HG03139 (cell line): ENCODE data around the gene ROGDI.

Experiments used
- ATAC-seq: cut with Tn5 transposase; IDR thresholded peaks from one replicate; pipeline ENCODE4 v1.9.1; 2021; ENCODE audit not compliant: unreplicated experiment

ROGDI gene

DNA sequence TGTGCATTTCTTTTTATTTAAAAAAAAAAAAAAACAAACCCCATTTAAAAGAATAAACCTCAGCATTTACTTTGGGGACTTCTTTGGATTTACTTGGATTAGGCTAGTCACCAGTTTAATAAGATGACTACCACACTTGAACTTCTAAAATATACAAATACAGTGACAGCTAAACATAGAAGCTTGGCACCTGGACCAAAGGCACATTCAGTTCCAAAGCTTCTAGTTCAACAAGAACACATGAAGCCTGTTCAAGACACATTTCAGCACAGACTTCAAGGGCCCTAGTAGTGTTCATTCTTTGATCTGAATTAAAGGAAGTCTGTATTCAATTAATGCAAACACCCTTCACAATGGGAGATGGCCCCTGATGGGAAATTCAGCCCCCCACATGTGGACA lies 11.6 kb upstream of the ROGDI start:
- ATAC-seq = no peak

DNA sequence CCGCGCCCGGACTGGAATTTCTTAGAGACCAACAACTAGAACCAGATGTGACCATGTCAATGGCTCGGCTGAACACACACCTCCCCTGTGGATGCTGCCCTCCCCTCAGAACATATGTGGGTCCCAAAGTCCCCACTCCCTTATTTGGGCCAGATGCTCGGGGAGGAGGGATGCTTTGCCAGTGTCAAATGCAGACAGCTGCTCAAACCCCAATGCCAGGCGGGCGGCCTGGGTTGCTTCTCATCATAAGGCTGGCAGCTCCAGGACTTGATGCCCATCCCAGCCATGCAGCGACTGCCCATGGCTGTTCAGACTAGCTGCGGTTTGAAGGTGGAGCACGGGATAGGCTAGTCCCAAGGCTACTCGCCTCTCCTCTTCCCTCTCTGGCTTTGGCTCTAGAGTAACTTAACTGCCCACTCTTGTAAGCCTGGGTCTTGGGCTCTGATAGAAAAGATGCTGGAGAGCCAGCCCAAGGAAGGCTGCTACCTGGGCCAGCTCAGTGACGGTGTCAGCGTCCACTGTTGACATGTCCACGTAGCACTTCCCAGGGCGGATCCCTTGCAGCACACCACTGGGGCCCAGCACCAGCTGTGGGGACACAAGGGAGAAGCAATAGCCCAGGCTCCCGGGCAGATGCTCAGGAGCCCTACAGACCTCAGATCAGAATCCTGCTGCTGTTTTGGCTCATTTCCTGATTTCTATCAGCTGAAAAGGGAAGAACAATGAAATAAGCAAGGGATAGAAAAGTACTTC lies 11.0 kb upstream of the ROGDI start:
- no peak for ATAC-seq

- no peak for ATAC-seq
Measured at GRCh38 chr16:4811773-4812172, 9.3 kb upstream of the ROGDI start.

- ATAC-seq = no peak
Measured at GRCh38 chr16:4811242-4811641, 8.8 kb upstream of the ROGDI start.

GRCh38 chr16:4806280-4806679 lies 3.8 kb upstream of the ROGDI start:
- ATAC-seq = no peak

DNA sequence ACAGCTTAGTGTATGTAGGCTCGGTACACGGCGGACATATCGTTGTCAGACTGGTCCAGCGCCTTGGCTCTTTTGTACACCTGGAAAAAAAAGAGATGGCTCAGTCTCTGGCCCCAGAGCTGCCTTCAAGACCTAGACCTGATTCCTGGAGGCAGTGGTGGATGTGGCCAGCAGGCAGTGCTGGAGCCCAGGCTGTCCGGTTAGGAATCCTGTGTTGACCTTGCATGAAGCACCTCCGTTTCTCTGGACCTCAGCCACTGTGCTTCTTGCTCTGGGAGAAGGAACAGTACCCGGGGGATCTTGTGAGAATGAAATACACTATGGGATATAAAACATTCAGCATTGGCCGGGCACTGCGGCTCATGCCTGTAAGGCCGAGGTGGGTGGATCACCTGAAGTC lies 2.8 kb upstream of the ROGDI start:
- no peak for ATAC-seq

DNA sequence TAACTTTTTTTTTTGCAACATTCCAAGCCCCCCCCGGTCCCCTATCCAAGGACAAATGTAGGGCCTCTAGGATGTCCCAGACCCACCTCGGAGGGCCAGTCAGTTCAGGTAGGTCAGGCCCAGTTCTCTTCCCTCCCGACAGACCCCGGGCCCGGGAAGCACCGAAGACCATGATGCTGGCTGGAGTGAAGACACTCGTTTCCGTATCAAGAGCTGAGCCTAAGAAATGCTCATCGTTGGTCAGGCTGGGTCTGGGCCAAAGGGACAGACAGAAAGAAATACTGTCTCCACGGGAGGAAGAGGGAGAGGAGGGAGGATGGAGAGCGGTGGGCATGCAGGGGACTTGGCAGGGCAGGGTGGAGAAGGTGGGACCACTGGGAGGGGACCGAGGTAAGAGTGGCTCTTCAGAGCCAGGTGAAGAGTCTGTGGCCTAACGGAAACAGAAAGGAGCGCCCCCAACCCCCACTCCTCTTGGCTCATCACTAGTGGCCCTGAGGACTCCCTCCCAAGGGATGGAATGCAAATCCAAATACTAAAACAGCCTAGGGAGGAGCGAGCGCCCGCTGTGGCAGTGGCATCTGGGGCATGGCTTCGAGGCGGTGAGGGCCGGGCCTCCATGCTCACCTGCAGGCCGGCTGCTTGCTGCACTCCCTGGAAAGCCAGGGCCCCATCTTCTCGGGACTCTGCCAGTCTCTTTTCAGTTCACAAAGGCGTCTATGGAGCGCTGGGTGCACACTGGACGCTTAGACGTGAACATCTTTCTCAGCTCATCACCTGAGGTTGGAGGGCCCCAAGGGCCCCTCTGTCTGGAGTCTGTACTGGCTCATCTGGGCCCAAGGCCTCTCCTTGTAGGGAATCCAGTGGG lies 1.7 kb upstream of the ROGDI start:
- ATAC-seq = no peak

GRCh38 chr16:4803401-4803844 lies 990 bp upstream of the ROGDI start:
- no peak for ATAC-seq

DNA sequence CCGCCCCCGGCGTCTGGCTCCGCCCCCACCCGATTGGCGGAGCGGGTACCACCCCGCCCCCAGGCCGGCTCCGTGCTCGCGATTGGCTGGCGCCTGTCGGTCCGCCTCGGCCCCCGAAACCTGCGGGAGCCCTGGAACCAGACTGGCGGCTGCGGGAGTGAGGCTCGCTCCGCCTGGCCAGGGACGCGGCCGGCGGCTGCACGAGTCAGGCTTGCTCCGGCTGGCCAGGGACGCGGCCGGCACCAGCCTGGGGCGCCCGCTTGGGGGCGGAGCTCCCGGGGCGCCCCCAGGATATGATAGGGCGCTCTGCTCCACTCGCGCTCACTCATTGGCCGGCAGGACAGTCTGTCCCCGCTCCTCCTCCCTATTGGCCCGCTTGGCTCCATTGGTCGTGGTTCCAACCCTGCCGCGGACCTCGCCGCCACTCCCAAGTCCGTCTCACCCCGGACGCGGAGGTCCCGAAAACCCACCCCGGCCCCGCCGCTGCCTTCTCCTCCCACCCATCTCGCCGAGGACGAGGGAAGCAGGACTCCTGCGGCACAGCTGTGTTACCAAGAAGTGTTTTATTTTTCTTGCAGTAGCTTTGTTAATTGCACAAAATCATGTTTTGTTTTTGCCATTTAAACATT lies 340 bp upstream of the ROGDI start:
- ATAC-seq = peak; percentile 85

DNA sequence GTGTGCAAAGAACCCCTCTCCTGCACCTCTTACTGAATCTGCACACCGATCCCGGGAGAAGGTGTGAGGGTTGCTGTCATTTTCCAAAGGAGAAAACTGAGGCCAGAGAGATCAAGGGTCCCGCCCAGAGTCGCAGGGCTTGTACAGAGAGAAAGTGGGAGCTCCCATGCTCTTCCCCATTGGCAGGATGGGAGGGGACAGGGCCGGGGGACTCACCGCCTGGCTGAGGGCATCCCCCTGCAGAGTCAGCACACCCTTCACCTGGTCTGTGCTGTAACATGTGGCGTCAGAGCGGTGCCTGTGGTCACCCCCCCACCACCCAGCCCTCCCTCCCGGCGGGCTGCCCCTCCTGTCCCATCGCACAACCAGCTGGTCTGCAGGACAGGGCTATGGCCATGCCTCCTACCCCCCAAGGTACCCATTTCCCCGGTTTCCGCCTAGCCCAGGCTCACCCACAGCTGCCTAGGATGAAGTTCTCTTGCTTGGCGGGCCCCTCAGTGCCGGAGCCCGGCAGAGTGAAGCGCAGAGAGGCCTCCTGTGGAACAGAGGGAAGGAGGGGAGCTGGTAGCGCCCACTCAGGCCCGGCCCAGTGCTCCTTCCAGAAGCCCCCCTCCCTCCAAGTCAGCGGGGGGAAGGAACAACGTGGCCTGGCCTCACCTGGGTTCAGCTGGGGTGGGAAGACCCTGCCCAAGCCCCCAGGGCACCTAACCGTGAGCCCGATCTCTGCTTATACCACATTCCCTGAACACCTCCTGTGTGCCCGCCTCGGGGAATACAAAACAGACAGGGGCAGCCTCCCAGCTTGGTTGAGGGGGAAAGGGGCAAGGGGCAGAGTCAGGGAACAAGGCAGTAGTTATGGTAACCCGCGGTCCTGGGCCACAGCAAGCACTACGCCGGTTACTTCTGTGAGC lies 1.1 kb downstream of the ROGDI start:
- ATAC-seq = no peak

DNA sequence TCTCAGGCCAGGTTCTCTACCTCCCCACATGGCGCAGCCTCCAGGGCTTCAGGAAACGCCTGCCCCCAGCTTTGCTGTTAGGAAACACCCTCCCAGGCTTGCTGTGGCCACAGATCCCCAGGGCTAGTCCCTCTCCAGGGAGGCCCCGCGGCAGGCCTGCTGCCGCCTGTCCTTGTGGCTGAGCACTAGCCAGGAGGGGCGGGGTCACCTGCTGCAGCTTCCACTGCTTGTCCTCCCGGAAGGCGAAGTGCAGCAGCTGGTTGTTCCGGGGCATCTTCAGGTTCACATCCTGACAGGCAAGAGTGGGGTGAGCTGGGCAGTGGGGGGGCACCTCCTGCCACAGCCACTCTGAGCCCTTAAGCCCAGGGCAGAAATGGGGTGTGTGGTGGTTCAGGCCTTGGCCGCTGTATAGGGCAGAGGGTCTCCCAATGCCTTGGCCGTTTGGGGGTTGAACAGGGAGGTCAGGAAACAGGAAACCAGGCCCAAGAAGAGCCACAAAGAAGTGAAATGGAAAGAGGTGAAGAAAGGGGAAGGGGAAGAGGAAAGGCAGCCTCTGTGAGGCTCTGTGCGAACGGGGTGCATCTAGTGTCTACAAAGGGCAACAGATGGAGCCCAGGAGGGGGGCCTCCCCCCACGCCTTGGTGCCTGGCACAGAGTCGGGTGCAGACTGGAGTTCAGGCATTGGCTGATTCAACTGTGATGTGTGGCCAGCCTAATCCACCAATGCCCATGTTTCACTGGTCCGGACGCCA lies 2.0 kb downstream of the ROGDI start:
- no peak for ATAC-seq

DNA sequence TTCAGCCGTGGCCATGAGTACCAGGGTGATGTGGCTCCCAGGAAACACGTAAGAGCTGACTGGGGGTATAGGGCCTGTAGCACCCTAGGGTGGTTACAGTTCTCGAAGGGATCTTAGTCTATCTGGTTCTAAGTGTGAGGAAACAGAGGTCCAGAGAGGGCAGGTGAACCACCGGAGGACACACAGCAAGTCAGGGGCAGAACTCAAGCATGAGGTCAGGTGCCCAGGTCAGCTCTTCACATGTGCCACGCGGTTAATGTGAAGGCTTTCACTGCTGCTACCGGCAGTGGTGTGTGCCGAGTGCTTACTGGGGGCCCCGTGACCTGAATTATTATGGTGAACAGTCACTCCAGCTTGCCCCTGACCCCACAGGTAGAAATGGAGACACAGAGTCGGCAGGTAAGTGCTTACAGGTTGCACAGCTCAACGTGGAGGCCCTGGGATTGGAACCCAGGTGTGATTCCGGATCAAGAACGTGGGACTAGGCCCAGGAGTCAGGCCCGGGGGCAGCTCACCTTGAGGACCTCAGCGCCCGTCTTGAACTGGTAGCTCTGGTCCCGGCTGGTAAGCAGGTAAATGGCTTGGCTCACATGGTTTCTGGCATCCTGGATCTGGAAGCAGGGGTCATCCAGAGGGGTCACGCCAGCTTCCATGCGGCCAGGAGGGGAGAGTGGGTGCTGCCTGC lies 3.1 kb downstream of the ROGDI start:
- ATAC-seq = no peak

DNA sequence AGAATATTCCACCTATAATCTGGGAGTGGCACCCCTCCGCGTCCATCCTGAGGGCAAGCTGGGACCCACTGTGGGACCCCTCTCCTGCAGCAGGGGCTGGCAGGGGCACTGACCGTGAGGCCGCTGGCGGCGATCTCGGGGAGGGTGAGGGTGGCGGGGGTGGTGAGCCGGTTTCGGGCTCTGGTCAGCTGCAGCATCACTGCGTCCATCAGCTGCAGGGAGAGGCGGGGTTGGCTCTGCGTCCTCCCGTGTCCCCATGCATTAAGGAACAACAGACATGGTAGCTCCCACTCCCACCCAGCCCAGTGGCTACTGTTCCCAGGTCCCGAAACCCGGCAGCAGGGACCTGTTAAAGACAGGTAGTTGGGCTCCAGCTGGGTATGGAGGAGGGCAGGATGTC lies 4.0 kb downstream of the ROGDI start:
- no peak for ATAC-seq

DNA sequence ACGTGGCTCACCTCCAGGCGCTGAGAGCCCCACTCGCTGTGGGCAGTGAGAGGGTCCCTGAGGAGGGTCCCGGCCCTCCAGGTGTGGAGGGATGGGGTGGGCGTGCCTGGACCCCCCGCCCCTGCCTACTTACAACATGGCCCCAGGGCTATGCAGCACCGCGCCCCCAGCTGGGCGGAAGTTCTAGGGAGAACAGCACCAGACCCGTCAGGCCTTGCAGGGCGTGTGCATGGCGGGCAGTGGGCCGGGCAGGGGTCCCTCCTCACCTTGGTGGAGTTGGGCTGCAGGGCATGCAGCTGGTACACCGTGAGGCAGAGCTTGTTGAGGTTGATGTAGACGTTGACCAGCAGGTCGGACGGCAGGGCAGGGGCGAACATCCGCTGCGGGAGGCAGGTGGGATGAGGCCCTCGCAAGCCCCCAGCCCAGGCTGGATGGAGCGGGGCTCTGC lies 4.6 kb downstream of the ROGDI start:
- no peak for ATAC-seq

DNA sequence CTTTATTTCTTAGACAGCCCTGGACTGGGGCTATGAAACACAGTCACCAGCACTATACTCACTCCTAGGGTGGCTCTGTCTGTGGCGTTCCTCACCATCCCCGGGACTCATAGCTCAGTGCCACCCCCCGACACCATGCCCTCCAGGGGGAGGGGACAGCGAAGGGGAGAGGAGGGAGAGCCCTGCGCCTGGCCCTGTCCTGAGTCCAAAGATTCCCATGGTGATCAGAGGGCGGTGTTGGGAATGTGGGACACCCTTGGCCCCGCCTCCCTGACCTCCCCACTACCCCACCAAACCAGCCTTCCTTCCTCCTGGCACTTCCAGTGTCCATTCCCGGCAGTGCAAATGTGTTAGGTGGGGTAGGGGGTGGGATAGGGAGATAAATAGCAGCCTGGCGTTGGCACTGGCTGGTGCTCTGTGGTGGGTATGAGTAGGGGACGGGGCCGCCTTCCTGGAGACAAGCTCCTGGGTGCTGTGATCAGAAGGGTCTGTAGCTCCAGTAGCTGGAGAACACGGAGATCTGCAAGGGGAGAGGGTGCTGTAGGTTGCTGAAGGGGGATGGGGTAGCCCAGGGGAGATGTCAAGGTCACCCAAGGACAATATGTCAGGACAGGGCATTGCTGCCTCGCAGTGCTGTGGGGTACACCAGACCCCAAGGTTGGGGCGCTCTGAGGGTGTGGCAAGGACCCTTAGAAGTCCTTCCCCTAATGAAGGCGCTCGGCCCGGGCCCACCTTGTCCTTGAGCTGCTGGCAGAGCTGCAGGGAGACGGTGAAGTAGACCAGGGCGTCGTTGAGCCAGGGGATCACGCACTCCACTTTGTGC lies 5.2 kb downstream of the ROGDI start:
- ATAC-seq = no peak

- ATAC-seq = no peak
Measured at GRCh38 chr16:4795828-4796572, 6.4 kb downstream of the ROGDI start.

DNA sequence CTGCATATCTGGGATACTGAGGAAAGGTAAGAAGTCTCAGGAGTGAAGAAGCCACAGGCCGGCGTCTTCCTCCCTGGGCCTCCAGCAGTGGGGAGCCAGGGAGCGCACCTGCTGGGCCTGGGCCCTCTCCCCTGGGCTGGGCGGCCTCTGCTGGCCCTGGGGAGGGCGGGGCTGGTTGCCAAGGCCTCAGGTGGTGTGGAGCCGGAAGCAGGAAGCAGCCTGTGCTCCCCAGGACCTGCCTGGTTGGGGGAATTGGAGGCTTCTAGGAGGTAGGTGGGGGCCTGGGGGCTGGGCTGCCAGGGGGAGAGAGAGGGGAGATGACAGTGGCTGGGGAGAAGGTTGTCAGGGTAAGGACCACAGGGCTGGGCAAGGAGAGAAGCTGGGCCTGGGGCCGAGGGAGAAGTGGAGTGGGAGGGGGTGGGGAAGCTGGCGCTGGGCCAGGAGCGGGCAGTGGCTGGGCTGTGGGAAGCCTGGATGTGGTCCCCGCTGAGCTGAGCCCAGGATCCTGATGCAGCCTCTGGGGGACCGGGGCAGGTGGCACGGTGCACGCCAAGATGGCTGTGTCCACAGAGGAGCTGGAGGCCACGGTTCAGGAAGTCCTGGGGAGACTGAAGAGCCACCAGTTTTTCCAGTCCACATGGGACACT lies 7.1 kb downstream of the ROGDI start, which contains the start of gene SMIM22:
Gene SMIM22, plus strand, starts transcription at position 189 of the 647 bp plus-strand sequence. Its CDS starts 366 bp downstream, at position 555.
- ATAC-seq = no peak
